Astrocyte (in vitro differentiated cells and primary cell): ENCODE results near the gene PLEKHO2. TPM values are rescaled to one million over a fixed set of nuclear protein-coding genes. Genes with fewer than 3 reads are reported as not detected.

Experiments
- DNase-seq: peaks from one replicate; pipeline ENCODE4 v3.0.0-alpha.2; 2010; ENCODE audit warnings: low read depth
- FAIRE-seq: peaks from 2 replicates; lab custom pipeline; 2011; peaks lifted over from hg19 to GRCh38; lab: Jason Lieb, UNC
- H2AFZ ChIP-seq: 2 replicates; pipeline ENCODE4 v1.6.0; 2012; ENCODE audit warnings: low read depth, low read length, inconsistent platforms
- H3K27ac ChIP-seq: 2 replicates; pipeline ENCODE4 v1.5.1; 2011; ENCODE audit warnings: low read depth, low read length, inconsistent platforms
- H3K27me3 ChIP-seq: 2 replicates; pipeline ENCODE4 v1.6.0; 2011; ENCODE audit warnings: low read length, inconsistent platforms; ENCODE audit not compliant: insufficient read depth
- H3K36me3 ChIP-seq: 2 replicates; pipeline ENCODE4 v1.5.1; 2011; ENCODE audit warnings: low read length, inconsistent platforms; ENCODE audit not compliant: insufficient read depth
- H3K4me1 ChIP-seq: 2 replicates; pipeline ENCODE4 v1.5.1; 2011; ENCODE audit warnings: low read length, inconsistent platforms; ENCODE audit not compliant: insufficient read depth
- H3K4me2 ChIP-seq: 2 replicates; pipeline ENCODE4 v1.6.0; 2012; ENCODE audit warnings: low read length, inconsistent platforms
- H3K4me3 ChIP-seq: 2 replicates; pipeline ENCODE4 v1.5.1; 2011; ENCODE audit warnings: low read depth, mild to moderate bottlenecking, low read length, inconsistent platforms; ENCODE audit not compliant: insufficient read depth
- H3K79me2 ChIP-seq: 2 replicates; pipeline ENCODE4 v1.6.0; 2012; ENCODE audit warnings: mild to moderate bottlenecking, low read length, inconsistent platforms; ENCODE audit not compliant: insufficient read depth
- H3K9ac ChIP-seq: 2 replicates; pipeline ENCODE4 v1.6.0; 2012; ENCODE audit warnings: mild to moderate bottlenecking, low read length, inconsistent platforms
- H3K9me3 ChIP-seq: 2 replicates; pipeline ENCODE4 v1.5.1; 2012; ENCODE audit warnings: low read depth, mild to moderate bottlenecking, low read length, inconsistent platforms; ENCODE audit not compliant: insufficient read depth
- H4K20me1 ChIP-seq: 2 replicates; pipeline ENCODE4 v1.6.0; 2012; ENCODE audit warnings: low read length, inconsistent platforms; ENCODE audit not compliant: insufficient read depth
- H3K27ac Mint-ChIP-seq: one replicate; pipeline ENCODE4 v1.8.0; 2021; ENCODE audit warnings: mild to moderate bottlenecking, mixed read lengths; ENCODE audit not compliant: unreplicated experiment
- H3K27me3 Mint-ChIP-seq: one replicate; pipeline ENCODE4 v1.8.0; 2021; ENCODE audit warnings: low read depth, mixed read lengths; ENCODE audit not compliant: unreplicated experiment
- H3K36me3 Mint-ChIP-seq: one replicate; pipeline ENCODE4 v1.8.0; 2021; ENCODE audit warnings: low read depth, mixed read lengths; ENCODE audit not compliant: unreplicated experiment
- H3K4me1 Mint-ChIP-seq: one replicate; pipeline ENCODE4 v1.8.0; 2021; ENCODE audit warnings: low read depth, mixed read lengths; ENCODE audit not compliant: unreplicated experiment
- H3K4me3 Mint-ChIP-seq: one replicate; pipeline ENCODE4 v1.8.0; 2021; ENCODE audit warnings: mild to moderate bottlenecking, moderate library complexity, mixed read lengths; ENCODE audit not compliant: unreplicated experiment
- H3K9me3 Mint-ChIP-seq: one replicate; pipeline ENCODE4 v1.8.0; 2021; ENCODE audit warnings: mild to moderate bottlenecking, mixed read lengths; ENCODE audit not compliant: unreplicated experiment
- CTCF ChIP-seq: IDR thresholded peaks from 2 replicates; pipeline ENCODE4 v1.5.1; 2011; ENCODE audit warnings: low read depth, mild to moderate bottlenecking, inconsistent platforms, low read length, moderate library complexity; ENCODE audit not compliant: insufficient read depth
- EZH2 ChIP-seq: IDR thresholded peaks from 2 replicates; pipeline ENCODE4 v1.6.1; 2012; ENCODE audit warnings: mild to moderate bottlenecking, low read length, inconsistent platforms; ENCODE audit not compliant: insufficient read depth
- total RNA-seq: library from RNA; stranded (reverse); gene quantifications from 2 replicates; pipeline ENCODE4 v1.2.1, GENCODE V29; 2021

Gene PLEKHO2
- total RNA-seq, 1 donor from 2014 or later: 11.5 TPM

DNA sequence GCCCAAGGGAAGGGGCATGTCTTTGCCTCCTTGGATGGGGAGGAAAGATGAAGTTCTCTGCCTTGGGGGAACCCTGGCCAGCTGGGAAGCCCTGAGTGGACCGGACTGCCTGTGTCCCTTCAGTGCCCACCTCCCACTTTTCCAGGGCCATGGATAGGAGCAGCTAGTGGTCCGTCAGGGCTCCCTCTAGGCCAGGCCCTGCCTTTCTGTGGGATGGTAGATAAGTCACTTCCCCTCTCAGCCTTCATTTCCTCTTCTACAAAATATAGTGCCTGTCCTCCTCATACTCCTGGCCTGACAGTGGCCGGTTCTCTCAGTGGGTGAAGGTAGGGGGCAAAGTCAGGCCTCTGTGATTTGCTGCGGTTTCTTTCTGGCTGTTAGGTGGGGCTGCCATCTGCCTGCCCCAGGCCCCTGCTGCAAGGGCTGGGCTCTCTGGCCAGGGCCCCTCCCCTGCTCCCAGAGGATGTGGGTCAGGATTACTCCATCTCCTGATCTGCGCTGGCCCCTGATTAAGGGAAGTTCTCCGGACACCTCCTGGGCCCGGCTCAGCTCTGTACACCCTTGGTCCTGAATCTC, 1.4 kb downstream of the PLEKHO2 start:
- Histone ChIP-seq H3K36me3 (no peaks in the 10 kb centered on the region), H3K4me3 (peak overlapping the region; percentile 79), H3K4me2 (peak overlapping the region; percentile 100), H3K27ac (no peak overlapping the region), H3K9ac (peak overlapping the region; percentile 90), H3K4me1 (peaks cover 18% of the 10 kb centered on the region), H2AFZ (no peak overlapping the region), H3K9me3 (no peaks in the 10 kb centered on the region), H3K79me2 (peaks cover 60% of the 10 kb centered on the region), H3K27me3 (no peaks in the 10 kb centered on the region), H4K20me1 (peaks cover 58% of the 10 kb centered on the region)
- Mint-ChIP-seq H3K27ac (no peak overlapping the region), H3K4me1 (peaks cover 18% of the 10 kb centered on the region), H3K9me3 (no peaks in the 10 kb centered on the region), H3K36me3 (peaks cover 2% of the 10 kb centered on the region), H3K4me3 (peak overlapping the region; percentile 92), H3K27me3 (peaks cover 2% of the 10 kb centered on the region)
- TF ChIP-seq EZH2 (no peak), CTCF (no peak)
- FAIRE-seq: no peak
- no peak for DNase-seq

DNA sequence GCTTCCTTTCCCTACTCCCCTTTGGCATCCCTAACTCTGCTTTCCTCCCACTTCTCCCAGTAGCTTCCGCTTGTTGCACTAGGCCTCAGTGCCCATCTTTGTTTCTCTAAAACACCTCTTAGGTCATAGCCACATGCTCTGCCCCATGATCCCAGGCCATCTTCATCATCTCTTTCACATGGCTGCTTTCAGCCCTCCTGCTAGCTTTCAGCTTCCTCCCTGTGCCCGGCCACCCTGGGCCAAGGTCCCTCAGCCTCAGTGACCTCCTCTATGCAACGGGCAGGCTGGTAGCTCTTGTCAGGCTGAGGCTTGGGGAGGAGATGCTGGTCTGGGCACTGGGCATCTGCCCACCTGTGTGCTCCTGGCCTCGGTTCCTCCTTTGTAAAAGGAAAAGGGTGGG, 2.3 kb downstream of the PLEKHO2 start:
- H3K4me1 Mint-ChIP-seq: peaks cover 19% of the 10 kb centered on the region
- no peak overlapping the region for H3K4me3 ChIP-seq
- peaks cover 6% of the 10 kb centered on the region for H3K36me3 Mint-ChIP-seq
- peaks cover 3% of the 10 kb centered on the region for H3K36me3 ChIP-seq
- no peak overlapping the region for H3K27ac Mint-ChIP-seq
- H3K9ac ChIP-seq: no peak overlapping the region
- no peaks in the 10 kb centered on the region for H3K27me3 ChIP-seq
- peaks cover 18% of the 10 kb centered on the region for H3K4me1 ChIP-seq
- no peaks in the 10 kb centered on the region for H3K9me3 Mint-ChIP-seq
- no peak overlapping the region for H3K27ac ChIP-seq
- no peaks in the 10 kb centered on the region for H3K9me3 ChIP-seq
- no peaks in the 10 kb centered on the region for H3K27me3 Mint-ChIP-seq
- no peak overlapping the region for H2AFZ ChIP-seq
- H3K79me2 ChIP-seq: peaks cover 66% of the 10 kb centered on the region
- H4K20me1 ChIP-seq: peaks cover 64% of the 10 kb centered on the region
- TF ChIP-seq EZH2: no peak
- FAIRE-seq (no peak), DNase-seq (no peak)
- H3K4me3 Mint-ChIP-seq: peak overlapping the region; percentile 92
- H3K4me2 ChIP-seq: peak overlapping the region; percentile 41

- Histone ChIP-seq H4K20me1 (peaks cover 64% of the 10 kb centered on the region), H3K4me3 (no peak overlapping the region), H3K4me1 (peaks cover 18% of the 10 kb centered on the region), H3K27ac (no peak overlapping the region), H3K79me2 (peaks cover 66% of the 10 kb centered on the region), H2AFZ (no peak overlapping the region), H3K9me3 (no peaks in the 10 kb centered on the region), H3K9ac (peak overlapping the region; percentile 5), H3K4me2 (peak overlapping the region; percentile 43), H3K36me3 (peaks cover 3% of the 10 kb centered on the region), H3K27me3 (no peaks in the 10 kb centered on the region)
- FAIRE-seq: no peak
- DNase-seq: no peak
- Mint-ChIP-seq H3K4me1 (peaks cover 19% of the 10 kb centered on the region), H3K9me3 (no peaks in the 10 kb centered on the region), H3K4me3 (no peak overlapping the region), H3K36me3 (peaks cover 6% of the 10 kb centered on the region), H3K27ac (no peak overlapping the region), H3K27me3 (no peaks in the 10 kb centered on the region)
- no peak for TF ChIP-seq EZH2
- TF ChIP-seq CTCF: no peak
These were observed 2.9 kb downstream of the PLEKHO2 start for GRCh38 chr15:64844576-64845145.
